SW 1271 (cell line): ENCODE data around the gene CCDC158.

Experiments used
- DNase-seq, 2 experiments: peaks; one replicate each; lab custom pipeline; 2025; lab: John Stamatoyannopoulos, UW

Gene CCDC158

GRCh38 chr4:76280488-76281441 lies 140.2 kb downstream of the CCDC158 start:
- DNase-seq, result no peak

GRCh38 chr4:76279462-76279861 lies 141.5 kb downstream of the CCDC158 start:
- no peak for DNase-seq

- DNase-seq, result no peak
Measured at GRCh38 chr4:76278583-76278982, 142.4 kb downstream of the CCDC158 start.

GRCh38 chr4:76277667-76278066 lies 143.3 kb downstream of the CCDC158 start:
- no peak for DNase-seq

- DNase-seq, result no peak
Measured at GRCh38 chr4:76276813-76277212, 144.1 kb downstream of the CCDC158 start.

GRCh38 chr4:76275486-76276124 lies 145.3 kb downstream of the CCDC158 start:
- no peak for DNase-seq

GRCh38 chr4:76272999-76273398 lies 147.9 kb downstream of the CCDC158 start:
- DNase-seq, result no peak

- DNase-seq, result no peak
Measured at GRCh38 chr4:76272582-76272981, 148.4 kb downstream of the CCDC158 start.

GRCh38 chr4:76272073-76272472 lies 148.9 kb downstream of the CCDC158 start:
- no peak for DNase-seq

GRCh38 chr4:76271248-76271647 lies 149.7 kb downstream of the CCDC158 start:
- no peak for DNase-seq

GRCh38 chr4:76270244-76271175 lies 150.4 kb downstream of the CCDC158 start:
- DNase-seq, result no peak

- DNase-seq, result no peak
Measured at GRCh38 chr4:76267811-76268210, 153.1 kb downstream of the CCDC158 start.

- no peak for DNase-seq
Measured at GRCh38 chr4:76266627-76267026, 154.3 kb downstream of the CCDC158 start.

- no peak for DNase-seq
Measured at GRCh38 chr4:76265631-76266218, 155.2 kb downstream of the CCDC158 start.
